HS-27A (cell line): Measurements from ENCODE around the gene GPR25.

Source experiments
- DNase-seq: peaks from one replicate; pipeline ENCODE4 v3.0.0-alpha.2; 2012; ENCODE audit warnings: low read depth, missing footprints

Gene GPR25

GRCh38 chr1:200873116-200873670 is 412 bp downstream of the GPR25 start:
- no peak for DNase-seq

GRCh38 chr1:200873671-200874397 is 1.1 kb downstream of the GPR25 start:
- DNase-seq, result no peak

GRCh38 chr1:200874694-200875093 is 1.9 kb downstream of the GPR25 start:
- no peak for DNase-seq

- no peak for DNase-seq
These were observed 2.6 kb downstream of the GPR25 start for GRCh38 chr1:200875416-200875815.

- no peak for DNase-seq
These were observed 4.2 kb downstream of the GPR25 start for GRCh38 chr1:200877010-200877409.

GRCh38 chr1:200877839-200878551 is 5.2 kb downstream of the GPR25 start:
- DNase-seq, result no peak

- no peak for DNase-seq
These were observed 7.4 kb downstream of the GPR25 start for GRCh38 chr1:200880212-200880611.

GRCh38 chr1:200883118-200883517 is 10.3 kb downstream of the GPR25 start:
- no peak for DNase-seq

GRCh38 chr1:200885623-200886402 is 13.0 kb downstream of the GPR25 start:
- DNase-seq, result no peak

- no peak for DNase-seq
These were observed 13.8 kb downstream of the GPR25 start for GRCh38 chr1:200886594-200886993.

- no peak for DNase-seq
These were observed 14.3 kb downstream of the GPR25 start for GRCh38 chr1:200887036-200887435.

- DNase-seq, result no peak
These were observed 15.1 kb downstream of the GPR25 start for GRCh38 chr1:200887772-200888348.

- DNase-seq, result no peak
These were observed 15.6 kb downstream of the GPR25 start for GRCh38 chr1:200888349-200888838.

GRCh38 chr1:200889571-200889970 is 16.8 kb downstream of the GPR25 start:
- no peak for DNase-seq

GRCh38 chr1:200890027-200890426 is 17.2 kb downstream of the GPR25 start:
- no peak for DNase-seq

GRCh38 chr1:200890818-200891773 is 18.3 kb downstream of the GPR25 start:
- peak; percentile 45 for DNase-seq

- DNase-seq, result no peak
These were observed 19.0 kb downstream of the GPR25 start for GRCh38 chr1:200891774-200892157.

- DNase-seq, result no peak
These were observed 19.8 kb downstream of the GPR25 start for GRCh38 chr1:200892546-200892945.

- no peak for DNase-seq
These were observed 20.2 kb downstream of the GPR25 start for GRCh38 chr1:200892958-200893357.

- DNase-seq, result no peak
These were observed 20.7 kb downstream of the GPR25 start for GRCh38 chr1:200893411-200893901.
